Measurements from ENCODE around the gene OR2V2. TPM values are rescaled to one million over a fixed set of nuclear protein-coding genes. Genes with fewer than 3 reads are reported as not detected.
A peak's percentile ranks its signal among the peaks of the same experiment; 100 is the strongest.

The OR2V2 gene
- total RNA-seq, 1 experiment from 2014 or later: not detected

GRCh38 chr5:181170996-181171395 is 23.6 kb downstream of the OR2V2 start:
- Histone ChIP-seq H3T11ph (ENCODE audit: low read length) (no peak overlapping the region), H3K23ac (ENCODE audit: insufficient read length, low read depth, low read length) (no peak overlapping the region), H2BK12ac (ENCODE audit: insufficient read length, low read depth, low read length) (no peak overlapping the region), H3K4me1 (ENCODE audit: insufficient read depth, low read length) (peaks cover 3% of the 10 kb centered on the region; the same call in 1 of the 2 replicates), H4K20me1 (ENCODE audit: control insufficient read depth, insufficient read depth, insufficient read length) (no peaks in the 10 kb centered on the region), H3K9me3 (ENCODE audit: control insufficient read depth, low read depth, low read length) (no peaks in the 10 kb centered on the region), H2AFZ (ENCODE audit: low read length) (no peak overlapping the region), H3K4me2 (ENCODE audit: insufficient read depth, insufficient read length, low read length) (peak overlapping the region; percentile 89), H3K14ac (ENCODE audit: insufficient read depth, low read length) (no peak overlapping the region), H3K9ac (ENCODE audit: extremely low read depth, insufficient read length, low read length) (no peak overlapping the region), H3K4ac (ENCODE audit: low read depth, low read length) (no peak overlapping the region), H3K27me3 (ENCODE audit: insufficient read depth, low read length) (peaks cover 10% of the 10 kb centered on the region), H3K27ac (ENCODE audit: insufficient read length, low read depth, low read length) (no peak overlapping the region), H3K79me1 (ENCODE audit: insufficient read depth, low read depth, low read length, poor library complexity, severe bottlenecking) (no peaks in the 10 kb centered on the region), H2BK15ac (ENCODE audit: low read depth, low read length) (no peak overlapping the region), H4K8ac (replicated peaks; ENCODE audit: insufficient read length, low read depth, low read length) (no peak overlapping the region), H2BK5ac (ENCODE audit: insufficient read length, low read length) (no peak overlapping the region), H3K56ac (ENCODE audit: insufficient read length, low read depth, low read length) (no peak overlapping the region), H4K5ac (ENCODE audit: insufficient read length, low read depth, low read length) (no peak overlapping the region), H3K18ac (ENCODE audit: insufficient read length, low read depth, low read length) (no peak overlapping the region), H3K23me2 (ENCODE audit: insufficient read length, low read depth, low read length, poor library complexity, severe bottlenecking) (peaks cover 15% of the 10 kb centered on the region), H2AK5ac (ENCODE audit: insufficient read length, low read length) (no peak overlapping the region), H2BK20ac (ENCODE audit: low read depth, low read length, poor library complexity, severe bottlenecking) (no peak overlapping the region), H3K79me2 (ENCODE audit: insufficient read depth, low read length) (no peaks in the 10 kb centered on the region), H4K91ac (ENCODE audit: insufficient read length, low read depth, low read length) (no peak overlapping the region), H2BK120ac (ENCODE audit: low read depth, low read length, poor library complexity, severe bottlenecking) (no peak overlapping the region)
- Mint-ChIP-seq H3K27me3 (ENCODE audit: low read depth) (peaks cover 66% of the 10 kb centered on the region), H3K4me1 (peaks cover 29 to 35% of the 10 kb centered on the region in 2 experiments), H3K36me3 (ENCODE audit: insufficient read depth in 1 of 3, low read depth in 3 of 3) (no peaks in the 10 kb centered on the region; a peak in 1 of 7 replicates), H3K27ac (no peak overlapping the region), H3K9me3 (peaks cover 2 to 5% of the 10 kb centered on the region in 2 experiments; a peak in 2 of 5 replicates), H3K4me3 (peak overlapping the region; percentile 69 to 93)
- no CpG with 5 or more reads among the region's 6 CpGs for WGBS (ENCODE audit: extremely low coverage, insufficient read length, low lambda C conversion rate)
- no peak for DNase-seq
- no peak for TF ChIP-seq CTCF (conservative IDR thresholded peaks at IDR 0.05)

All from H9 (cell line).